Activated T-helper 2 cell treated with anti-CD3 and anti-CD28 coated beads, Interferon-gamma antibody, Interleukin-2, Interleukin-4, amounts not matched to agents 10 μg/mL and 5 μg/mL and 100 μg/mL, durations not matched to agents 14 hours and 24 hours and 36 hours (primary cell): ENCODE data around the gene TMEM175. TPM values are rescaled to one million over a fixed set of nuclear protein-coding genes. Genes with fewer than 3 reads are reported as not detected.
"Not testable (repeated sequence)": the region's sequence is repeated elsewhere in the genome, so short reads cannot be mapped to it uniquely, and the experiment has no call there.

Experiments
- DNase-seq: peaks from one replicate; pipeline ENCODE4 v3.0.0; 2021; ENCODE audit warnings: low spot score
- H3K27ac Mint-ChIP-seq: one replicate; pipeline ENCODE4 v1.8.0; 2021; ENCODE audit warnings: mixed read lengths
- H3K27me3 Mint-ChIP-seq: one replicate; pipeline ENCODE4 v1.8.0; 2021; ENCODE audit warnings: low read depth, mixed read lengths
- H3K36me3 Mint-ChIP-seq: one replicate; pipeline ENCODE4 v1.8.0; 2021; ENCODE audit warnings: low read depth, mixed read lengths
- H3K4me1 Mint-ChIP-seq: one replicate; pipeline ENCODE4 v1.8.0; 2021; ENCODE audit warnings: low read depth, mixed read lengths
- H3K4me3 Mint-ChIP-seq: one replicate; pipeline ENCODE4 v1.8.0; 2021; ENCODE audit warnings: low read depth, mild to moderate bottlenecking, moderate library complexity, mixed read lengths
- H3K9me3 Mint-ChIP-seq: one replicate; pipeline ENCODE4 v1.8.0; 2021; ENCODE audit warnings: mixed read lengths
- intact Hi-C: fragments of 100-400 bp; cut with micrococcal nuclease; formaldehyde crosslinking; loops from one replicate; pipeline ENCODE4 v1.15.1; 2023
- total RNA-seq: library from RNA; stranded (reverse); gene quantifications from 2 replicates; pipeline ENCODE4 v1.2.3, GENCODE V29; 2022

Gene TMEM175
- total RNA-seq, 1 donor from 2014 or later, result 11.8 TPM

GRCh38 chr4:971666-972500 lies 39.6 kb downstream of the TMEM175 start:
- H3K9me3 Mint-ChIP-seq, result no peaks in the 10 kb centered on the region
- intact Hi-C loops, result loop anchor here (2.0 kb wide), 2 partner anchors 39 kb away; partner anchors contain the start of genes FGFRL1, GAK and TMEM175
- no peaks in the 10 kb centered on the region for H3K36me3 Mint-ChIP-seq
- H3K27ac Mint-ChIP-seq, result no peak overlapping the region
- DNase-seq, result no peak
- no peaks in the 10 kb centered on the region for H3K4me1 Mint-ChIP-seq
- no peaks in the 10 kb centered on the region for H3K27me3 Mint-ChIP-seq
- peak overlapping the region; percentile 33 for H3K4me3 Mint-ChIP-seq

DNA sequence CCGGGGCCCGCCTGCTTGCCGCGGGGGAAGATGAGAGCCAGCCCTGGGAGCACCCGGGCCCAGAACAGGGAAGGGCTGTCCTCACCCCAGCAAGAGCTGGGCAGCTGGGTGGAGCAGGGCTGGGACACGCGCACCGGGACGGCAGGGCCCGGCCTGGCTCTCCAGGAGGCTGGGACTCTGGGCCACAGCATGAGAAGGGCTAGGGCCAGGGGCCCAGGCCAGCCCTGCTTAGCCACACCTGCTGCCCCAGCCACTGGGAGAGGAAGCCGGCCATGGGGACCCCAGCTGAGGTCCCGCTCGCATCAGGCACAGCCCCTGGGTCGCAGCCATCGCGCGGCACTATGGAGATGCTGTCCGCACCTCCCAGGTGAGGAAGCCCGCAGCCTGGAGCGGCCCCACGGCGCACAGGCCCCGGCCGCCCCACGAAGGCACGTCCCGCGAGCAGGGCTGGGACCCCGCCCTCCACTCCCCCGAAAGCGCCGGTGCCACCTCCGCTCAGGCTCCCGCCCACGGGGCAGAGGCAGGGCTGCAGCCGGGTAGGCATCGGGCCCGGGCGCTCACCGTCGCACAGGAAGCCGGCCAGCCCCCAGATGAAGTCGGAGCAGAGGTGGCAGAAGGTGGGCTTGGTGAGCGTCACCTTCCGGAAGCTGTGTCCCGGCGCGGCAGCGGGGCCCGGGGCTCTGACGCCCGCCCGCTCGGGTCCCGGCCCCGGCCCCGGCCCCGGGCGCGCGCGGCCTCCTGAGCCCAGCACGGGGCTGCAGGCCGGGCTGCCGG lies 40.6 kb downstream of the TMEM175 start:
- no peaks in the 10 kb centered on the region for H3K27me3 Mint-ChIP-seq
- H3K27ac Mint-ChIP-seq, result no peak overlapping the region
- H3K36me3 Mint-ChIP-seq, result no peaks in the 10 kb centered on the region
- intact Hi-C loops, result loop anchor here (1.0 to 2.0 kb wide), 4 partner anchors 12 to 94 kb away; partner anchors contain the start of genes FGFRL1, GAK and TMEM175
- H3K9me3 Mint-ChIP-seq, result no peaks in the 10 kb centered on the region
- no peaks in the 10 kb centered on the region for H3K4me1 Mint-ChIP-seq
- DNase-seq, result peak; percentile 42
- H3K4me3 Mint-ChIP-seq, result peak overlapping the region; percentile 52

DNA sequence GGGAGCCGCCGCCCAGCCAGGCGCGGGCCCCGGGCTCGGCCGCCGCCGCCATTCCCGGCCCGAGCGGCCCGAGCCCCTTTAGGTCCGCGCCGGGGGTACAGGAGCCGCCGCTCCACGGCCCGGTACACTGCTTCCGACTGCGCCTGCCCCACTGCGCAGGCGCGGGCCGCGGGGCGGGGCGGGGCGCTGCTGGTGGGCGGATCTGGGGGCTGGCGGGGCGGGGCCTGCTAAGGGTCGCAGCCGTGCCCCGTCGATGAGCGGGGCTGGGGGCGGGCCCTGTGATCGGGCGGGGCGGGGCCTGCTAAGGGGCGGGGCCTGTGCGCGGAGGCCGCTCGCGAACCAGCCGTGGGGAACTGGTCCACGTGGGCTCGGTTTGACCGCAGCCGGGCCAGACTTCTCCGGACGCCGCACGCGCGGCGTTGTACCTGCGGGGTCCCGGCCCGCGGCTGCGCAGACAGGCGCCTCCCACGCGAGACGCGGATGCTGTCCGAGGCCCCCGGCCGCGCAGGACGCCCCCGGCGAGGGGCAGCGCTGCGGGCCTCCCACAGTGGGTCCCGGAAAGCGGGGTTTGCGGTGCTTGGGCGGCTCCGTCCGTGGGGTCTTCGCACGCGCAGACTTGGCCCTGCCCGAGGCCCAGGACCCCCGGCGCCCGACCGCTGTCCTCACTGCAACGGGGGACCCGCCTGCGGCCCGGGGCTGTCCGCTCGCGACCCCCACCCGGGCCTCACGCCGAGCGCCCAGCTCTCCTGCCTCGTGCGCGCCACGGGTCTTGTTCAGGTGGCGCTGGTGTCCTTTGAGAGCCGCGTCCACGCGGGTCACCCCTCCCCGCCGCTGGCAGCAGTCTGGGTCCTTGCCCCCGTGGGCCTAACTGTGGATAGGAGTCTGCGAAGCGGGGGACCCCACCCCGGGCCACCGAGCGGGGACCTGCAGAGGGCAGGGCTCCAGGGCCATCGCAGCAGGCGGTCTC lies 41.5 kb downstream of the TMEM175 start, which contains the start of gene DGKQ:
DGKQ (minus strand) TSS at position 139 of the 967 bp plus-strand sequence; CDS start at position 52, 87 bp downstream.
- Mint-ChIP-seq H3K27ac (no peak within 1 kb of the TSS), H3K9me3 (no peaks in the 10 kb centered on the region), H3K27me3 (no peaks in the 10 kb centered on the region), H3K36me3 (no peaks in the 10 kb centered on the region), H3K4me1 (no peaks in the 10 kb centered on the region), H3K4me3 (peak within 1 kb of the TSS; percentile 52)
- intact Hi-C loops, result loop anchor here (1.0 to 2.0 kb wide), 4 partner anchors 12 to 94 kb away; partner anchors contain the start of genes FGFRL1, GAK and TMEM175
- DNase-seq, result peak; percentile 79

DNA sequence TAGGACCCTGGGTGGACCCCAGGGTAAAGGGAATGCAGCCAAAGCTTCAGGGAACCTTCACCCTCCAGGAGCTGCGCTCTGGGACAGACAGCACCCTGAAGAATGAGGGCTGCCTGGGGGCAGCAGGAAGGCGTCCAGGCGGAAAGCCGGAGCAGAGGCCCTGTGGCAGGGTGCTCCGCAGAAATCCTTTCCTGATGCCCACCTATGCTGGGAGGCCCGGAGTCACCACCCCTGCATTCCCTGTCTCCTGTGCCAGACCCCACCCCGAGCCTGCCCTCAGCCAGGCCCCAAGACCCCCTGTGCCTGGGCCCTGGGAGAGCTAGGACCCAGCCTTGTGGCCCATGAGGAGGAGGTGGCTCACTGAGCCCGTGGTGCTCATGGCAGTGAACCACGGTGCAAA lies 42.4 kb downstream of the TMEM175 start:
- Mint-ChIP-seq H3K36me3 (no peaks in the 10 kb centered on the region), H3K27ac (no peak overlapping the region), H3K27me3 (no peaks in the 10 kb centered on the region), H3K9me3 (no peaks in the 10 kb centered on the region), H3K4me3 (no peak overlapping the region), H3K4me1 (no peaks in the 10 kb centered on the region)
- DNase-seq, result no peak
- intact Hi-C loops, result no loop called here

DNA sequence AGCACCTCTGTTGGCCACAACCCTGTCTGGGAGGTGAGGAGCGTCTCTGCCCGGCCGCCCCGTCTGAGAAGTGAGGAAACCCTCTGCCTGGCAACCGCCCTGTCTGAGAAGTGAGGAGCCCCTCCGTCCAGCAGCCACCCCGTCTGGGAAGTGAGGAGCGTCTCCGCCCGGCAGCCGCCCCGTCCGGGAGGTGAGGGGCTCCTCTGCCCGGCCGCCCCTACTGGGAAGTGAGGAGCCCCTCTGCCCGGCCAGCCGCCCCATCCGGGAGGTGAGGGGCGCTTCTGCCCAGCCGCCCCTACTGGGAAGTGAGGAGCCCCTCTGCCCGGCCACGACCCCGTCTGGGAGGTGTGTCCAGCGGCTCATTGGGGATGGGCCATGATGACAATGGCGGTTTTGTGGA lies 43.8 kb downstream of the TMEM175 start:
- H3K27me3 Mint-ChIP-seq, H3K9me3 Mint-ChIP-seq, intact Hi-C loops, H3K4me1 Mint-ChIP-seq, H3K36me3 Mint-ChIP-seq, H3K4me3 Mint-ChIP-seq, H3K27ac Mint-ChIP-seq, DNase-seq: not testable (repeated sequence)

DNA sequence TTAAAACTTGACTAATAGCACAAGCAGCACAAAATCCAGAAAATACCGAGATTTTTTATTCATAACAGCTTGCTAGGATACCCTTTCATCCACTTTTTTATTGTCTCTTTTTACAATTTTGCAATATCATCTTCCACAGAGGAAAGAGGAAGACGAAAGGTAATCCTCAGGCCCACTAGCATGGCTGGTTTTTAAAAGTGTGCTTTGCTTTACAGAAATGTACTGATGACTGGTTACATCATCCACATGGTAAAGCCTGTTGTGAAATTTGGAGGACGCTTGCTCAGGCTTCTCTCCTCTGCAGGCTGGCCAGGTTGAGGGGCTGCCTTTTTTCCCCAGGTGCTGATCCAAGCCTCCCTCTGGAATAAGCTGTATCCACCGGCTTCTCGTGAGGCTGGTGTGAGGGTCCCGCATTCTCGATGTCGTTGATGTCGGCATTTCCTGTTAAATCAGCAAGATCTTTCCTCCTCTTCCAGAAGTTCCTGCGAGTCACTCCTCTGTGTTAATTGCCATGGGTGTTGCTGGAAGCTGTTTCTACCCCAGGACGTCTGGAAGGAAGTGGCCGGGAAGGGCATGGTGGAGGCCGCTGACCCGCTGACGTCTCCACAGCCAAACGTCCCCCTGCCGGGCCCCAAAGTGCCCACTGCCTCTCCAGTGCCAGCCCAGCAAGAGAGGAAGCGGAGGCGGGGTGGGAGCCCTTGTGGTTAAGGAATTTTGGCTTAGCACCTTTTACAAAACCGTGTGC lies 46.9 kb downstream of the TMEM175 start:
- H3K27me3 Mint-ChIP-seq, result no peaks in the 10 kb centered on the region
- no peak overlapping the region for H3K27ac Mint-ChIP-seq
- H3K4me3 Mint-ChIP-seq, result no peak overlapping the region
- H3K9me3 Mint-ChIP-seq, result no peaks in the 10 kb centered on the region
- no peaks in the 10 kb centered on the region for H3K36me3 Mint-ChIP-seq
- DNase-seq, result no peak
- H3K4me1 Mint-ChIP-seq, result no peaks in the 10 kb centered on the region
- intact Hi-C loops, result no loop called here

- Mint-ChIP-seq H3K27me3 (no peaks in the 10 kb centered on the region), H3K36me3 (no peaks in the 10 kb centered on the region), H3K4me3 (no peak overlapping the region), H3K27ac (no peak overlapping the region), H3K9me3 (no peaks in the 10 kb centered on the region), H3K4me1 (peaks cover 15% of the 10 kb centered on the region)
- intact Hi-C loops, result no loop called here
- DNase-seq, result no peak
Measured at GRCh38 chr4:982291-982690, 50.0 kb downstream of the TMEM175 start.

GRCh38 chr4:982814-983213 lies 50.6 kb downstream of the TMEM175 start:
- Mint-ChIP-seq H3K27me3 (no peaks in the 10 kb centered on the region), H3K36me3 (no peaks in the 10 kb centered on the region), H3K4me1 (peaks cover 17% of the 10 kb centered on the region), H3K9me3 (no peaks in the 10 kb centered on the region), H3K4me3 (no peak overlapping the region), H3K27ac (no peak overlapping the region)
- intact Hi-C loops, result no loop called here
- no peak for DNase-seq

DNA sequence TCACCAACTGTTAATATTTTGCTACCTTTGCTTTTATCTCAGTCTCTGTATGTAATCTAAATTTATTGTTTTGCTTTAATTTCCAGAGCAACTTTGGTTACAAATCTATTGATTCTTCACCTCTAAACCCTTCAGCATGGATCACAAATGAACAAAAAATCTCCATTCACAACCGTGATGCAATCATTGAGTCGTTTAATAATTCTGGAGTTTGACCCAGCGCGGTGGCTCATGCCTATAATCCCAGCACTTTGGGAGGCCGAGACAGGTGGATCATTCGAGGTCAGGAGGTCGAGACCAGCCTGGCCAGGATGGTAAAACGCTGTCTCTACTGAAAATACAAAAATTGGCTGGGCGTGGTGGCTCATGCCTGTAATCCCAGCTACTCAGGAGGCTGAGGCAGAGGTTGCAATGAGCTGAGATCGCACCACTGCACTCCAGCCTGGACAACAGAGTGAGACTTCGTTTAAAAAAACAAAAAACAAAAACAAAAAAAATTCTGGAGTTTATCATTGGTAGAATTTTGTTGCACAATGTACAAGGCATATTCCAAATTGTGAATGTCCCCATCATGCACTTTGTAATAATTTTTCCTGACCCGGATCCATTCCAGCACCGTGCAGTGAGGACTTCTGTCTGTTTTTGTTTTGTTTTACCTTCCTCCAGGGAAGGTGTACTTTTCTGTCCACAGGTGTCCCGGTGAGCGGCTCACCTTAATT lies 52.2 kb downstream of the TMEM175 start:
- H3K27ac Mint-ChIP-seq, result no peak overlapping the region
- DNase-seq, result no peak
- no peaks in the 10 kb centered on the region for H3K9me3 Mint-ChIP-seq
- H3K4me1 Mint-ChIP-seq, result peaks cover 17% of the 10 kb centered on the region
- H3K4me3 Mint-ChIP-seq, result peak overlapping the region; percentile 37
- intact Hi-C loops, result loop anchor here (1.0 to 5.0 kb wide), 2 partner anchors 11 to 202 kb away; partner anchors contain the start of gene DGKQ
- no peaks in the 10 kb centered on the region for H3K36me3 Mint-ChIP-seq
- no peaks in the 10 kb centered on the region for H3K27me3 Mint-ChIP-seq

GRCh38 chr4:985123-985830 lies 53.0 kb downstream of the TMEM175 start:
- H3K27ac Mint-ChIP-seq, result no peak overlapping the region
- H3K9me3 Mint-ChIP-seq, result no peaks in the 10 kb centered on the region
- H3K4me3 Mint-ChIP-seq, result peak overlapping the region; percentile 37
- peaks cover 17% of the 10 kb centered on the region for H3K4me1 Mint-ChIP-seq
- intact Hi-C loops, result loop anchor here (1.0 to 5.0 kb wide), 2 partner anchors 12 to 203 kb away; partner anchors contain the start of gene DGKQ
- no peaks in the 10 kb centered on the region for H3K27me3 Mint-ChIP-seq
- no peaks in the 10 kb centered on the region for H3K36me3 Mint-ChIP-seq
- DNase-seq, result peak; percentile 60
